NB4 (cell line): ENCODE results near the gene DPYD.

ENCODE experiments used
- DNase-seq: peaks from one replicate; pipeline ENCODE4 v3.0.0; 2010; ENCODE audit warnings: low read depth
- H3K4me3 ChIP-seq: one replicate; pipeline ENCODE4 v1.5.1; 2011; ENCODE audit warnings: mild to moderate bottlenecking, low read depth, low read length, moderate library complexity
- CTCF ChIP-seq: IDR thresholded peaks from one replicate; pipeline ENCODE4 v1.5.1; 2012; ENCODE audit warnings: low read depth, low read length
- MYC ChIP-seq: IDR thresholded peaks from 2 replicates; pipeline ENCODE4 v1.6.1; 2011; ENCODE audit warnings: low read depth, low read length
- POLR2A ChIP-seq: IDR thresholded peaks from 2 replicates; pipeline ENCODE4 v1.6.1; 2011; ENCODE audit warnings: mild to moderate bottlenecking; ENCODE audit not compliant: insufficient read length; ENCODE audit errors: extremely low read depth
- TF ChIP-seq, protein P1 (sequence below): IDR thresholded peaks from 2 replicates; pipeline ENCODE4 v1.6.1; 2011; ENCODE audit warnings: low read depth, low read length

The DPYD gene

GRCh38 chr1:97467445-97467844, 453.4 kb downstream of the DPYD start:
- TF ChIP-seq POLR2A = no peak
- TF ChIP-seq, protein P1, sequence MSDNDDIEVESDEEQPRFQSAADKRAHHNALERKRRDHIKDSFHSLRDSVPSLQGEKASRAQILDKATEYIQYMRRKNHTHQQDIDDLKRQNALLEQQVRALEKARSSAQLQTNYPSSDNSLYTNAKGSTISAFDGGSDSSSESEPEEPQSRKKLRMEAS = no peak
- TF ChIP-seq MYC = no peak
- TF ChIP-seq CTCF = no peak
- no peak for DNase-seq

DNA sequence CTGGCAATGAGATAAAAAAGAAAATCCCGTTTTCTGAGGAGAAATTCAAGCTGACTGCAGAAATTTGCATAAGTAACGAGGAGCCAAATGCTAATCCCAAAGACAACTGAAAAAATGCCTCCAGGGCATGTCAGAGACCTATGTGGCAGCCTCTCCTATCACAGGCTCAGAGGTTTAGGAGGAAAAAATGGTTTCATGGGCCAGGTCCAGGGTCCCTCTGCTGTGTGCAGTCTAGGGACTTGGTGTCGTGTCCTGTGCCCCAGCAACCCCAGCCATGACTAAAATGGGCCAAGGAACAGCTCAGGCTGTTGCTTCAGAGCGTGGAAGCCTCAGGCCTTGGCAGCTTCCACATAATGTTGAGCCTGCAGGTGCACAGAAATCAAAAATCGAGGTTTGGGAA, 456.5 kb downstream of the DPYD start:
- H3K4me3 ChIP-seq = no peak overlapping the region
- TF ChIP-seq CTCF (no peak), MYC (no peak)
- DNase-seq = no peak

More at GRCh38 chr1:97467445-97467844, 453.4 kb downstream of the DPYD start:
- no peak overlapping the region for H3K4me3 ChIP-seq

- TF ChIP-seq, protein P1 = no peak
- TF ChIP-seq MYC (no peak), POLR2A (no peak), CTCF (no peak)
- DNase-seq = peak; percentile 4
- no peak overlapping the region for H3K4me3 ChIP-seq
Measured at GRCh38 chr1:97461782-97462181, 459.1 kb downstream of the DPYD start.

GRCh38 chr1:97457446-97458089, 463.3 kb downstream of the DPYD start:
- no peak overlapping the region for H3K4me3 ChIP-seq
- no peak for DNase-seq
- TF ChIP-seq MYC (no peak), POLR2A (no peak), CTCF (no peak)
- TF ChIP-seq, protein P1 = no peak

- DNase-seq = no peak
- no peak overlapping the region for H3K4me3 ChIP-seq
- TF ChIP-seq MYC (no peak), CTCF (no peak), POLR2A (no peak)
- TF ChIP-seq, protein P1 = no peak
Measured at GRCh38 chr1:97451944-97452343, 468.9 kb downstream of the DPYD start.

GRCh38 chr1:97451046-97451826, 469.6 kb downstream of the DPYD start:
- no peak overlapping the region for H3K4me3 ChIP-seq
- TF ChIP-seq, protein P1 = no peak
- TF ChIP-seq MYC = no peak
- TF ChIP-seq POLR2A = no peak
- no peak for TF ChIP-seq CTCF
- peak; percentile 20 for DNase-seq
